HEK293 (cell line): Measurements from ENCODE around the gene BEST1.

ENCODE experiments used
- CTCF ChIA-PET: fragments of 350-600 bp; formaldehyde crosslinking; extraction: SDS; loops from one replicate; lab custom pipeline; 2021; ENCODE audit warnings: antibody characterized with exemption; lab: Yijun Ruan, JAX
- POLR2A ChIA-PET: fragments of 300-600 bp; formaldehyde crosslinking; extraction: SDS; loops from one replicate; lab custom pipeline; 2020; ENCODE audit warnings: antibody characterized with exemption, inconsistent platforms; lab: Yijun Ruan, JAX
- H3K27ac ChIP-seq: fragments of 200-500 bp; sonication (Bioruptor generic); 2 replicates; pipeline ENCODE4 v1.5.1; 2014; ENCODE audit warnings: low read depth, low read length, control low read depth, inconsistent platforms; ENCODE audit errors: extremely low read depth
- H3K36me3 ChIP-seq, 2 experiments: fragments of 200-500 bp in 1 of 2; sonication (Bioruptor generic) in 1 of 2; 1 replicate in 1 of 2; 2 replicates in 1 of 2; pipeline ENCODE4 v1.5.1; 2014 to 2017; ENCODE audit warnings: inconsistent platforms in 2 of 2, low read length in 2 of 2; ENCODE audit not compliant: control insufficient read depth in 2 of 2, insufficient read depth in 1 of 2
- H3K4me1 ChIP-seq: fragments of 200-500 bp; sonication (Bioruptor generic); 2 replicates; pipeline ENCODE4 v1.5.1; 2014; ENCODE audit warnings: mild to moderate bottlenecking, low read length, inconsistent platforms; ENCODE audit not compliant: control insufficient read depth, insufficient read depth
- H3K4me3 ChIP-seq: 2 replicates; pipeline ENCODE4 v1.5.1; 2011; ENCODE audit warnings: low read depth, mild to moderate bottlenecking, control low read depth, low read length, moderate library complexity
- H3K9me3 ChIP-seq: fragments of 200-500 bp; sonication (Bioruptor generic); 2 replicates; pipeline ENCODE4 v1.5.1; 2014; ENCODE audit warnings: low read depth, low read length, inconsistent platforms; ENCODE audit not compliant: control insufficient read depth, insufficient read depth
- GLIS1 ChIP-seq: fragments of 450-650 bp; formaldehyde crosslinking; IDR thresholded peaks from 2 replicates; pipeline ENCODE4 v1.5.1; 2016; ENCODE audit warnings: missing biosample characterization, missing genetic modification characterization
- IKZF3 ChIP-seq: fragments of 450-650 bp; IDR thresholded peaks from 2 replicates; pipeline ENCODE4 v1.5.0; 2018; ENCODE audit warnings: missing biosample characterization, mild to moderate bottlenecking, missing genetic modification characterization, moderate library complexity
- KLF10 ChIP-seq: fragments of 450-650 bp; IDR thresholded peaks from 2 replicates; pipeline ENCODE4 v1.5.1; 2018; ENCODE audit warnings: missing biosample characterization, mild to moderate bottlenecking, missing genetic modification characterization
- KLF9 ChIP-seq: fragments of 450-650 bp; formaldehyde crosslinking; IDR thresholded peaks from 2 replicates; pipeline ENCODE4 v1.5.1; 2016; ENCODE audit warnings: missing biosample characterization, missing genetic modification characterization, low read depth
- MZF1 ChIP-seq: fragments of 450-650 bp; formaldehyde crosslinking; IDR thresholded peaks from 2 replicates; pipeline ENCODE4 v1.5.1; 2017; ENCODE audit warnings: missing biosample characterization, missing genetic modification characterization, borderline replicate concordance
- OSR2 ChIP-seq: fragments of 450-650 bp; formaldehyde crosslinking; IDR thresholded peaks from 2 replicates; pipeline ENCODE4 v1.5.1; 2016; ENCODE audit warnings: missing biosample characterization, missing genetic modification characterization
- PATZ1 ChIP-seq: fragments of 450-650 bp; formaldehyde crosslinking; IDR thresholded peaks from 2 replicates; pipeline ENCODE4 v1.5.1; 2016; ENCODE audit warnings: missing biosample characterization, missing genetic modification characterization
- PRDM6 ChIP-seq: fragments of 450-650 bp; formaldehyde crosslinking; IDR thresholded peaks from 2 replicates; pipeline ENCODE4 v1.5.1; 2017; ENCODE audit warnings: missing biosample characterization, missing genetic modification characterization
- SCRT1 ChIP-seq: fragments of 450-650 bp; formaldehyde crosslinking; IDR thresholded peaks from 2 replicates; pipeline ENCODE4 v1.5.1; 2016; ENCODE audit warnings: missing biosample characterization, missing genetic modification characterization, borderline replicate concordance
- SCRT2 ChIP-seq: fragments of 450-650 bp; formaldehyde crosslinking; IDR thresholded peaks from 2 replicates; pipeline ENCODE4 v1.5.1; 2016; ENCODE audit warnings: missing biosample characterization, missing genetic modification characterization
- SP2 ChIP-seq: fragments of 450-650 bp; formaldehyde crosslinking; IDR thresholded peaks from 2 replicates; pipeline ENCODE4 v1.5.1; 2016; ENCODE audit warnings: missing biosample characterization, missing genetic modification characterization
- WT1 ChIP-seq: fragments of 450-650 bp; formaldehyde crosslinking; IDR thresholded peaks from 2 replicates; pipeline ENCODE4 v1.5.1; 2016; ENCODE audit warnings: missing biosample characterization, missing genetic modification characterization
- ZBTB1 ChIP-seq: fragments of 450-650 bp; formaldehyde crosslinking; IDR thresholded peaks from 2 replicates; pipeline ENCODE4 v1.5.1; 2016; ENCODE audit warnings: missing biosample characterization, missing genetic modification characterization
- ZBTB6 ChIP-seq: fragments of 450-650 bp; formaldehyde crosslinking; IDR thresholded peaks from 2 replicates; pipeline ENCODE4 v1.5.1; 2017; ENCODE audit warnings: missing biosample characterization, missing genetic modification characterization
- ZBTB8A ChIP-seq: fragments of 450-650 bp; formaldehyde crosslinking; IDR thresholded peaks from 2 replicates; pipeline ENCODE4 v1.5.1; 2016; ENCODE audit warnings: missing biosample characterization, missing genetic modification characterization
- ZFP3 ChIP-seq: fragments of 450-650 bp; formaldehyde crosslinking; IDR thresholded peaks from 2 replicates; pipeline ENCODE4 v1.5.1; 2016; ENCODE audit warnings: low read depth, missing biosample characterization, missing genetic modification characterization
- ZIC2 ChIP-seq: fragments of 450-650 bp; formaldehyde crosslinking; IDR thresholded peaks from 2 replicates; pipeline ENCODE4 v1.5.1; 2016; ENCODE audit warnings: missing biosample characterization, missing genetic modification characterization
- ZNF146 ChIP-seq: fragments of 450-650 bp; formaldehyde crosslinking; IDR thresholded peaks from 2 replicates; pipeline ENCODE4 v1.5.1; 2016; ENCODE audit warnings: missing biosample characterization, missing genetic modification characterization
- ZNF292 ChIP-seq: fragments of 450-650 bp; formaldehyde crosslinking; IDR thresholded peaks from 2 replicates; pipeline ENCODE4 v1.5.1; 2016; ENCODE audit warnings: low read depth, missing biosample characterization, missing genetic modification characterization, borderline replicate concordance
- ZNF335 ChIP-seq: fragments of 450-650 bp; formaldehyde crosslinking; conservative IDR thresholded peaks from 2 replicates; pipeline ENCODE4 v1.5.1; 2016; ENCODE audit warnings: missing biosample characterization, missing genetic modification characterization
- ZNF341 ChIP-seq: fragments of 450-650 bp; formaldehyde crosslinking; IDR thresholded peaks from 2 replicates; pipeline ENCODE4; 2016; ENCODE audit warnings: low read depth, missing biosample characterization, missing genetic modification characterization
- ZNF398 ChIP-seq: fragments of 450-650 bp; formaldehyde crosslinking; IDR thresholded peaks from 2 replicates; pipeline ENCODE4 v1.5.1; 2017; ENCODE audit warnings: missing biosample characterization, missing genetic modification characterization
- ZNF433 ChIP-seq: fragments of 450-650 bp; formaldehyde crosslinking; IDR thresholded peaks from 2 replicates; pipeline ENCODE4 v1.5.1; 2016; ENCODE audit warnings: missing biosample characterization, missing genetic modification characterization, low read depth
- ZNF555 ChIP-seq: fragments of 450-650 bp; formaldehyde crosslinking; conservative IDR thresholded peaks from 2 replicates; pipeline ENCODE4 v1.5.1; 2017; ENCODE audit warnings: missing biosample characterization, mild to moderate bottlenecking, missing genetic modification characterization, inconsistent platforms
- ZNF624 ChIP-seq: fragments of 450-650 bp; formaldehyde crosslinking; IDR thresholded peaks from 2 replicates; pipeline ENCODE4 v1.5.1; 2017; ENCODE audit warnings: missing biosample characterization, missing genetic modification characterization
- ZNF629 ChIP-seq: fragments of 450-650 bp; formaldehyde crosslinking; IDR thresholded peaks from 2 replicates; pipeline ENCODE4 v1.5.1; 2017; ENCODE audit warnings: missing biosample characterization, missing genetic modification characterization
- ZNF660 ChIP-seq: fragments of 450-650 bp; IDR thresholded peaks from 2 replicates; pipeline ENCODE4 v1.5.1; 2018; ENCODE audit warnings: missing biosample characterization, mild to moderate bottlenecking, missing genetic modification characterization

Gene BEST1

GRCh38 chr11:61948505-61948904 lies 1.6 kb upstream of the BEST1 start:
- H3K9me3 ChIP-seq = no peaks in the 10 kb centered on the region
- H3K4me3 ChIP-seq = no peak overlapping the region
- CTCF ChIA-PET = interaction anchor here (0.6 to 7.6 kb wide), 53 partner anchors 9 to 287 kb away, joined by 3 to 329 read pairs (median 5); partner anchors contain the start of genes FADS3 and FTH1
- no peak overlapping the region for H3K27ac ChIP-seq
- no peaks in the 10 kb centered on the region for H3K36me3 ChIP-seq
- POLR2A ChIA-PET = interaction anchor here (0.6 to 1.8 kb wide), 2 partner anchors 23 to 27 kb away, joined by 5 to 7 read pairs; no protein-coding TSS in a partner anchor
- H3K4me1 ChIP-seq = peaks cover 3% of the 10 kb centered on the region; the same call in 1 of the 2 replicates
- no peak for TF ChIP-seq ZNF660 (tag by site-specific recombination)

GRCh38 chr11:61949169-61950034 lies 749 bp upstream of the BEST1 start:
- Histone ChIP-seq H3K4me3 (no peak overlapping the region), H3K36me3 (no peaks in the 10 kb centered on the region), H3K9me3 (no peaks in the 10 kb centered on the region), H3K4me1 (peaks cover 3% of the 10 kb centered on the region; the same call in 1 of the 2 replicates), H3K27ac (peak overlapping the region; percentile 54)
- POLR2A ChIA-PET = interaction anchor here (0.7 to 2.1 kb wide), 11 partner anchors 12 to 157 kb away, joined by 3 to 22 read pairs (median 7); partner anchors contain the start of genes FEN1, FTH1 and TMEM258
- CTCF ChIA-PET = interaction anchor here (0.6 to 7.6 kb wide), 18 partner anchors 9 to 427 kb away, joined by 3 to 329 read pairs (median 6); partner anchors contain the start of genes FADS3 and RAB3IL1
- no peak for TF ChIP-seq ZNF292 (tag by site-specific recombination)
- peak; percentile 66 for TF ChIP-seq SP2 (tag by site-specific recombination)
- TF ChIP-seq ZFP3 (tag by site-specific recombination) = peak; percentile 65; the same call in 1 of the 2 replicates
- peak; percentile 84 for TF ChIP-seq SCRT2 (tag by site-specific recombination)
- TF ChIP-seq GLIS1 = peak; percentile 61
- TF ChIP-seq ZNF555 (tag by site-specific recombination) = no peak
- no peak for TF ChIP-seq ZNF146 (tag by site-specific recombination)
- peak; percentile 85 for TF ChIP-seq ZNF629 (tag by site-specific recombination)
- TF ChIP-seq PRDM6 = peak; percentile 52
- TF ChIP-seq ZNF341 (tag by site-specific recombination) = peak; percentile 99
- peak; percentile 43; the same call in 1 of the 2 replicates for TF ChIP-seq SCRT1 (tag by site-specific recombination)
- TF ChIP-seq KLF10 (tag by site-specific recombination) = 0 out of 2 replicates have a peak, but pooled peaks have one; percentile 30
- 0 out of 2 replicates have a peak, but pooled peaks have one; percentile 50 for TF ChIP-seq ZBTB6
- TF ChIP-seq KLF9 (tag by site-specific recombination) = no peak
- TF ChIP-seq PATZ1 (tag by site-specific recombination) = peak; percentile 83
- peak; percentile 60 for TF ChIP-seq IKZF3 (tag by site-specific recombination)
- TF ChIP-seq ZNF335 = peak; percentile 48; the same call in 1 of the 2 replicates
- no peak for TF ChIP-seq ZNF624 (tag by site-specific recombination)
- peak; percentile 91 for TF ChIP-seq MZF1 (tag by site-specific recombination)
- no peak for TF ChIP-seq WT1 (tag by site-specific recombination)
- no peak for TF ChIP-seq ZBTB1 (tag by site-specific recombination)
- no peak for TF ChIP-seq ZNF433 (tag by site-specific recombination)
- TF ChIP-seq ZNF398 (tag by site-specific recombination) = peak; percentile 95
- TF ChIP-seq OSR2 = 0 out of 2 replicates have a peak, but pooled peaks have one; percentile 7
- TF ChIP-seq ZIC2 = peak; percentile 79
- peak; percentile 31 for TF ChIP-seq ZBTB8A (tag by site-specific recombination)
